A549 (cell line): ENCODE data around the gene FHAD1. TPM values are rescaled to one million over a fixed set of nuclear protein-coding genes. Genes with fewer than 3 reads are reported as not detected.

Experiments
- ATAC-seq, 2 experiments: fragments of 200-7000 bp in 1 of 2; fragments of >200 bp in 1 of 2; cut with Nextera tagmentation in 1 of 2; cut with Tn5 transposase in 1 of 2; 3 replicates each; pipeline versions ENCODE4 v1.8.0 to v1.9.1; 2018 to 2020; ENCODE audit warnings: mild to moderate bottlenecking in 1 of 2, moderate library complexity in 1 of 2
- CTCF ChIA-PET: fragments of 300-600 bp; sonication (Branson Sonifier 250); formaldehyde crosslinking; extraction: SDS; loops from one replicate; lab custom pipeline; 2021; ENCODE audit warnings: antibody characterized with exemption, inconsistent platforms; lab: Yijun Ruan, JAX
- POLR2A ChIA-PET: fragments of 350-600 bp; formaldehyde crosslinking; extraction: SDS; loops from one replicate; lab custom pipeline; 2021; ENCODE audit warnings: antibody characterized with exemption, inconsistent platforms; lab: Yijun Ruan, JAX
- DNase-seq, 2 experiments: peaks; one replicate each; pipeline versions ENCODE4 v3.0.0 to v3.0.0-alpha.2; 2011 to 2016; ENCODE audit warnings: low read depth in 1 of 2, low spot score in 1 of 2
- FAIRE-seq: peaks from 2 replicates; lab custom pipeline; 2011; peaks lifted over from hg19 to GRCh38; lab: Jason Lieb, UNC
- H3K27ac ChIP-seq, 2 experiments: fragments of >200 bp; sonication (Bioruptor Twin); formaldehyde crosslinking; 3 replicates each; pipeline ENCODE4 v1.5.1; 2016 to 2017
- H3K4me1 ChIP-seq: fragments of >200 bp; sonication (Bioruptor Twin); formaldehyde crosslinking; 3 replicates; pipeline ENCODE4 v1.6.1; 2016
- H3K4me2 ChIP-seq: fragments of >200 bp; sonication (Bioruptor Twin); formaldehyde crosslinking; 3 replicates; pipeline ENCODE4 v1.6.1; 2016
- H3K4me3 ChIP-seq: fragments of >200 bp; sonication (Bioruptor Twin); formaldehyde crosslinking; 3 replicates; pipeline ENCODE4 v1.5.1; 2016
- H3K9me3 ChIP-seq: fragments of >200 bp; sonication (Bioruptor Twin); formaldehyde crosslinking; 3 replicates; pipeline ENCODE4 v1.6.1; 2016
- ATOH8 ChIP-seq: fragments of 250-450 bp; sonication (Bioruptor Pico); IDR thresholded peaks from 2 replicates; pipeline ENCODE4 v1.5.0; 2020; ENCODE audit warnings: low read depth, mild to moderate bottlenecking, moderate library complexity
- BHLHE40 ChIP-seq: IDR thresholded peaks from 2 replicates; pipeline ENCODE4 v1.6.1; 2012; ENCODE audit warnings: low read depth, low read length, inconsistent platforms
- CBX2 ChIP-seq: fragments of 200-600 bp; sonication (generic); IDR thresholded peaks from 2 replicates; pipeline ENCODE4 v1.6.1; 2016; ENCODE audit warnings: low read depth, mild to moderate bottlenecking, borderline replicate concordance
- CBX8 ChIP-seq: fragments of 200-600 bp; sonication (generic); IDR thresholded peaks from 2 replicates; pipeline ENCODE4 v1.6.1; 2016
- CHD2 ChIP-seq: fragments of 150-350 bp; IDR thresholded peaks from 2 replicates; pipeline ENCODE4 v1.6.1; 2014; ENCODE audit warnings: low read length; ENCODE audit not compliant: partially characterized antibody
- CTCF ChIP-seq: fragments of >200 bp; sonication (Bioruptor Twin); formaldehyde crosslinking; IDR thresholded peaks from 3 replicates; pipeline ENCODE4 v1.5.1; 2016
- EHF ChIP-seq: fragments of 250-450 bp; sonication (Bioruptor Pico); IDR thresholded peaks from 2 replicates; pipeline ENCODE4 v1.5.0; 2020; ENCODE audit warnings: mild to moderate bottlenecking
- EHMT2 ChIP-seq: fragments of 200-600 bp; sonication (generic); IDR thresholded peaks from 2 replicates; pipeline ENCODE4 v1.6.1; 2016; ENCODE audit warnings: antibody characterized with exemption, low read depth, mild to moderate bottlenecking, moderate library complexity
- FOSL2 ChIP-seq, 2 experiments: fragments of 450-650 bp in 1 of 2; fragments of >200 bp in 1 of 2; sonication (Bioruptor Twin) in 1 of 2; formaldehyde crosslinking; IDR thresholded peaks; 2 replicates each; pipeline versions ENCODE4 v1.5.0 to v1.6.1; 2016 to 2020; ENCODE audit warnings: mild to moderate bottlenecking in 1 of 2, moderate library complexity in 1 of 2
- FOXS1 ChIP-seq: fragments of 250-450 bp; sonication (Bioruptor Pico); IDR thresholded peaks from 2 replicates; pipeline ENCODE4 v1.5.0; 2020; ENCODE audit warnings: mild to moderate bottlenecking, moderate library complexity
- HDAC2 ChIP-seq: fragments of 200-600 bp; sonication (generic); IDR thresholded peaks from 2 replicates; pipeline ENCODE4 v1.6.1; 2016
- HOXB13 ChIP-seq: fragments of 250-450 bp; sonication (Bioruptor Pico); IDR thresholded peaks from 2 replicates; pipeline ENCODE4 v1.5.0; 2020; ENCODE audit warnings: low read depth, mild to moderate bottlenecking, moderate library complexity
- HOXB5 ChIP-seq: fragments of 250-450 bp; sonication (Bioruptor Pico); IDR thresholded peaks from 2 replicates; pipeline ENCODE4 v1.5.0; 2020; ENCODE audit warnings: mild to moderate bottlenecking, moderate library complexity
- MYC ChIP-seq: IDR thresholded peaks from 2 replicates; pipeline ENCODE4 v1.6.1; 2012; ENCODE audit warnings: mild to moderate bottlenecking, inconsistent platforms, low read length, improper control_type of control experiment, borderline replicate concordance
- POLR2AphosphoS2 ChIP-seq: conservative IDR thresholded peaks from 2 replicates; pipeline ENCODE4 v1.6.1; 2012; ENCODE audit warnings: low read length, improper control_type of control experiment, inconsistent platforms
- RCOR1 ChIP-seq: fragments of 150-350 bp; IDR thresholded peaks from 2 replicates; pipeline ENCODE4 v1.6.1; 2014; ENCODE audit warnings: antibody characterized with exemption, low read length, low read depth
- SMC3 ChIP-seq: fragments of >200 bp; sonication (Bioruptor Twin); formaldehyde crosslinking; IDR thresholded peaks from 3 replicates; pipeline ENCODE4 v1.6.1; 2018; ENCODE audit warnings: inconsistent platforms
- TFCP2L1 ChIP-seq: fragments of 250-450 bp; sonication (Bioruptor Pico); IDR thresholded peaks from 2 replicates; pipeline ENCODE4 v1.5.0; 2021; ENCODE audit warnings: mild to moderate bottlenecking
- TP53 ChIP-seq: fragments of 250-450 bp; sonication (Bioruptor Pico); IDR thresholded peaks from 2 replicates; pipeline ENCODE4 v1.5.0; 2021; ENCODE audit warnings: mild to moderate bottlenecking, moderate library complexity
- ZC3H11A ChIP-seq: fragments of 450-650 bp; IDR thresholded peaks from 2 replicates; pipeline ENCODE4 v1.6.1; 2014; ENCODE audit warnings: antibody characterized with exemption, mild to moderate bottlenecking
- ZSCAN20 ChIP-seq: fragments of 250-450 bp; sonication (Bioruptor Pico); IDR thresholded peaks from 2 replicates; pipeline ENCODE4 v1.8.0; 2022; ENCODE audit warnings: mild to moderate bottlenecking, moderate library complexity
- WGBS: methylation state at CpG from one replicate; pipeline ENCODE4 v1.1.6; 2017; ENCODE audit errors: missing lambda C conversion rate; 5-methylcytosine and 5-hydroxymethylcytosine counted together
- polyA plus RNA-seq, 4 experiments: library from polyadenylated mRNA; depleted of rRNA in 3 of 4; stranded (reverse); fragments of >200 nt; fragmentation: RNase III in 1 of 4; extraction: RNeasy Plus Mini Kit Qiagen cat#74134 plus additional on column Dnase treatment in 1 of 4; gene quantifications; 2 replicates in 3 of 4; 3 replicates in 1 of 4; pipeline ENCODE4 v1.2.3, GENCODE V29; 2011 to 2017
- TF ChIP-seq, protein P1 (sequence below): IDR thresholded peaks from 2 replicates; pipeline ENCODE4 v1.6.1; 2012
- TF ChIP-seq, protein P2 (sequence below): fragments of 200-600 bp; sonication (generic); IDR thresholded peaks from 2 replicates; pipeline ENCODE4 v1.6.1; 2016; ENCODE audit warnings: antibody characterized with exemption, mild to moderate bottlenecking, moderate library complexity
- TF ChIP-seq, protein P3 (sequence below): fragments of 450-650 bp; IDR thresholded peaks from 2 replicates; pipeline ENCODE4 v1.6.1; 2014; ENCODE audit warnings: antibody characterized with exemption
- TF ChIP-seq, protein P4 (sequence below): fragments of >200 bp; sonication (Bioruptor Twin); formaldehyde crosslinking; IDR thresholded peaks from 3 replicates; pipeline ENCODE4 v1.6.1; 2016
- TF ChIP-seq, protein P5 (sequence below): IDR thresholded peaks from 2 replicates; pipeline ENCODE4 v1.6.1; 2012; ENCODE audit warnings: low read depth, borderline replicate concordance

The FHAD1 gene
- polyA plus RNA-seq, 2 of the 4 experiments (the other 2 are of a cell fraction): 0.31 to 0.32 TPM

DNA sequence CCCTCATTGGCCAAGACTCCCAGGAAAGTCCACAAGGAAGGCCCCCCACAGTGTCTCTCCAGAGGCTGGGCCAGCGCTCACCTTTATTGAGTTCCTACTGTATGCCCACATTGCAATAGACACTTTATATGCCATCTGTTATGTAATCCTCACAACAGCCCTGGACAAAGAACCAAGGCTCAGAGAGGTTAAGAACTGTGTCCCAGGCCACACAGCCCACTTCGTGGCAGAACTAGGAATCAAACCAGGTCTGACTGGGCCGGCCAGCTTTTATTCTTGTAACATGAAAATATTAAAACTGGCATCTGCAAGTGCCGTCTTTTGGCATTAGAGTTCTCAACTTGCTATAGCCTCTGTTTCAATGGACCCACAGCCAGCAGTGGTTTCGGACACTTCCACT lies 195.7 kb downstream of the FHAD1 start:
- TF ChIP-seq, protein P1, sequence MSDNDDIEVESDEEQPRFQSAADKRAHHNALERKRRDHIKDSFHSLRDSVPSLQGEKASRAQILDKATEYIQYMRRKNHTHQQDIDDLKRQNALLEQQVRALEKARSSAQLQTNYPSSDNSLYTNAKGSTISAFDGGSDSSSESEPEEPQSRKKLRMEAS: no peak
- no peak for TF ChIP-seq ATOH8
- no peak for TF ChIP-seq TFCP2L1 (CRISPR knock-in tag)
- TF ChIP-seq ZSCAN20 (CRISPR knock-in tag): no peak
- TF ChIP-seq HOXB13 (CRISPR knock-in tag): no peak
- no peak for TF ChIP-seq EHMT2
- TF ChIP-seq CBX2: no peak
- TF ChIP-seq, protein P2, sequence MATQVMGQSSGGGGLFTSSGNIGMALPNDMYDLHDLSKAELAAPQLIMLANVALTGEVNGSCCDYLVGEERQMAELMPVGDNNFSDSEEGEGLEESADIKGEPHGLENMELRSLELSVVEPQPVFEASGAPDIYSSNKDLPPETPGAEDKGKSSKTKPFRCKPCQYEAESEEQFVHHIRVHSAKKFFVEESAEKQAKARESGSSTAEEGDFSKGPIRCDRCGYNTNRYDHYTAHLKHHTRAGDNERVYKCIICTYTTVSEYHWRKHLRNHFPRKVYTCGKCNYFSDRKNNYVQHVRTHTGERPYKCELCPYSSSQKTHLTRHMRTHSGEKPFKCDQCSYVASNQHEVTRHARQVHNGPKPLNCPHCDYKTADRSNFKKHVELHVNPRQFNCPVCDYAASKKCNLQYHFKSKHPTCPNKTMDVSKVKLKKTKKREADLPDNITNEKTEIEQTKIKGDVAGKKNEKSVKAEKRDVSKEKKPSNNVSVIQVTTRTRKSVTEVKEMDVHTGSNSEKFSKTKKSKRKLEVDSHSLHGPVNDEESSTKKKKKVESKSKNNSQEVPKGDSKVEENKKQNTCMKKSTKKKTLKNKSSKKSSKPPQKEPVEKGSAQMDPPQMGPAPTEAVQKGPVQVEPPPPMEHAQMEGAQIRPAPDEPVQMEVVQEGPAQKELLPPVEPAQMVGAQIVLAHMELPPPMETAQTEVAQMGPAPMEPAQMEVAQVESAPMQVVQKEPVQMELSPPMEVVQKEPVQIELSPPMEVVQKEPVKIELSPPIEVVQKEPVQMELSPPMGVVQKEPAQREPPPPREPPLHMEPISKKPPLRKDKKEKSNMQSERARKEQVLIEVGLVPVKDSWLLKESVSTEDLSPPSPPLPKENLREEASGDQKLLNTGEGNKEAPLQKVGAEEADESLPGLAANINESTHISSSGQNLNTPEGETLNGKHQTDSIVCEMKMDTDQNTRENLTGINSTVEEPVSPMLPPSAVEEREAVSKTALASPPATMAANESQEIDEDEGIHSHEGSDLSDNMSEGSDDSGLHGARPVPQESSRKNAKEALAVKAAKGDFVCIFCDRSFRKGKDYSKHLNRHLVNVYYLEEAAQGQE: no peak
- no peak overlapping the region for H3K4me3 ChIP-seq
- FAIRE-seq (no peak), ATAC-seq (no peak), DNase-seq (no peak)
- no peak overlapping the region for H3K4me2 ChIP-seq
- ChIA-PET POLR2A (no interaction called here), CTCF (interaction anchor here (1.2 to 1.8 kb wide), 3 partner anchors 8 to 109 kb away, joined by 3 to 6 read pairs (median 4); no protein-coding TSS in a partner anchor)
- 70% methylated on average over 5 of the region's 5 CpGs for WGBS
- no peak overlapping the region for H3K27ac ChIP-seq
- no peaks in the 10 kb centered on the region for H3K4me1 ChIP-seq
- H3K9me3 ChIP-seq: no peaks in the 10 kb centered on the region

DNA sequence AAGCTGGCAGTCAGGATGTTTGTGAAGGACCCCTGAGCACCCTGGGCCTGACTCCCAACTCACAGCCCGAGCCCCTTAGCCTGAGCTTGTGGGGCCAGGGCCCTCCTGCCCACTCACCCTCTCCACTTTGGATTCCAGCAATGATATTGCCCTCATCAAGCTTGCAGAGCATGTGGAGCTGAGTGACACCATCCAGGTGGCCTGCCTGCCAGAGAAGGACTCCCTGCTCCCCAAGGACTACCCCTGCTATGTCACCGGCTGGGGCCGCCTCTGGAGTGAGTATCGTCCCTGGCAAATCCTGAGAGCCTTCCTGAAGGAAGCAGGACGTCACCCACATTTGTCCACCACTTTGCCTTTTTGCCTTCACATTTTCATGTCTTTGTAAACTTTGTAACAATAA lies 196.3 kb downstream of the FHAD1 start:
- POLR2A ChIA-PET: no interaction called here
- no peak overlapping the region for H3K4me3 ChIP-seq
- no peak for DNase-seq
- FAIRE-seq: no peak
- no peaks in the 10 kb centered on the region for H3K9me3 ChIP-seq
- CTCF ChIA-PET: interaction anchor here (1.0 to 1.8 kb wide), 4 partner anchors 8 to 109 kb away, joined by 3 to 6 read pairs (median 4); no protein-coding TSS in a partner anchor
- ATAC-seq: no peak
- TF ChIP-seq CBX2 (no peak), POLR2AphosphoS2 (no peak), CBX8 (no peak), HOXB5 (CRISPR knock-in tag) (no peak), EHF (CRISPR knock-in tag) (no peak), BHLHE40 (no peak), FOSL2 (IDR thresholded peaks at IDR 0.05) (no peak), FOSL2 (CRISPR knock-in tag; IDR thresholded peaks at IDR 0.05) (no peak), TP53 (CRISPR knock-in tag) (no peak), SMC3 (no peak), MYC (no peak), CTCF (no peak), TFCP2L1 (CRISPR knock-in tag) (no peak), RCOR1 (no peak), HDAC2 (no peak), FOXS1 (CRISPR knock-in tag) (no peak), CHD2 (no peak), ZC3H11A (no peak)
- TF ChIP-seq, protein P3, sequence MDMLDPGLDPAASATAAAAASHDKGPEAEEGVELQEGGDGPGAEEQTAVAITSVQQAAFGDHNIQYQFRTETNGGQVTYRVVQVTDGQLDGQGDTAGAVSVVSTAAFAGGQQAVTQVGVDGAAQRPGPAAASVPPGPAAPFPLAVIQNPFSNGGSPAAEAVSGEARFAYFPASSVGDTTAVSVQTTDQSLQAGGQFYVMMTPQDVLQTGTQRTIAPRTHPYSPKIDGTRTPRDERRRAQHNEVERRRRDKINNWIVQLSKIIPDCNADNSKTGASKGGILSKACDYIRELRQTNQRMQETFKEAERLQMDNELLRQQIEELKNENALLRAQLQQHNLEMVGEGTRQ: no peak
- TF ChIP-seq, protein P4, sequence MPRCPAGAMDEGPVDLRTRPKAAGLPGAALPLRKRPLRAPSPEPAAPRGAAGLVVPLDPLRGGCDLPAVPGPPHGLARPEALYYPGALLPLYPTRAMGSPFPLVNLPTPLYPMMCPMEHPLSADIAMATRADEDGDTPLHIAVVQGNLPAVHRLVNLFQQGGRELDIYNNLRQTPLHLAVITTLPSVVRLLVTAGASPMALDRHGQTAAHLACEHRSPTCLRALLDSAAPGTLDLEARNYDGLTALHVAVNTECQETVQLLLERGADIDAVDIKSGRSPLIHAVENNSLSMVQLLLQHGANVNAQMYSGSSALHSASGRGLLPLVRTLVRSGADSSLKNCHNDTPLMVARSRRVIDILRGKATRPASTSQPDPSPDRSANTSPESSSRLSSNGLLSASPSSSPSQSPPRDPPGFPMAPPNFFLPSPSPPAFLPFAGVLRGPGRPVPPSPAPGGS: no peak
- TF ChIP-seq, protein P5, sequence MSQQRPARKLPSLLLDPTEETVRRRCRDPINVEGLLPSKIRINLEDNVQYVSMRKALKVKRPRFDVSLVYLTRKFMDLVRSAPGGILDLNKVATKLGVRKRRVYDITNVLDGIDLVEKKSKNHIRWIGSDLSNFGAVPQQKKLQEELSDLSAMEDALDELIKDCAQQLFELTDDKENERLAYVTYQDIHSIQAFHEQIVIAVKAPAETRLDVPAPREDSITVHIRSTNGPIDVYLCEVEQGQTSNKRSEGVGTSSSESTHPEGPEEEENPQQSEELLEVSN: no peak
- no peaks in the 10 kb centered on the region for H3K4me1 ChIP-seq
- 66% methylated on average over 4 of the region's 5 CpGs for WGBS
- H3K27ac ChIP-seq: no peak overlapping the region
- H3K4me2 ChIP-seq: no peak overlapping the region
